Activated CD8-positive, alpha-beta memory T cell treated with anti-CD3 and anti-CD28 coated beads for 36 hours (primary cell): Measurements from ENCODE around the gene KCTD15. TPM values are rescaled to one million over a fixed set of nuclear protein-coding genes. Genes with fewer than 3 reads are reported as not detected.

Experiments used
- CTCF ChIA-PET: fragments of 350-600 bp; sonication (Branson Sonifier 250); formaldehyde crosslinking; loops from one replicate; lab custom pipeline; 2021; ENCODE audit warnings: antibody characterized with exemption; lab: Charles Lee
- POLR2A ChIA-PET: fragments of 350-600 bp; sonication (Branson Sonifier 250); formaldehyde crosslinking; loops from one replicate; lab custom pipeline; 2021; ENCODE audit warnings: antibody characterized with exemption; lab: Charles Lee
- total RNA-seq, 2 experiments: library from RNA; stranded (reverse); gene quantifications; one replicate each; pipeline ENCODE4 v1.2.3, GENCODE V29; 2021

Gene KCTD15, protein sequence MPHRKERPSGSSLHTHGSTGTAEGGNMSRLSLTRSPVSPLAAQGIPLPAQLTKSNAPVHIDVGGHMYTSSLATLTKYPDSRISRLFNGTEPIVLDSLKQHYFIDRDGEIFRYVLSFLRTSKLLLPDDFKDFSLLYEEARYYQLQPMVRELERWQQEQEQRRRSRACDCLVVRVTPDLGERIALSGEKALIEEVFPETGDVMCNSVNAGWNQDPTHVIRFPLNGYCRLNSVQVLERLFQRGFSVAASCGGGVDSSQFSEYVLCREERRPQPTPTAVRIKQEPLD
- 1 to 10 TPM; 6.4 to 7.6 TPM for total RNA-seq

DNA sequence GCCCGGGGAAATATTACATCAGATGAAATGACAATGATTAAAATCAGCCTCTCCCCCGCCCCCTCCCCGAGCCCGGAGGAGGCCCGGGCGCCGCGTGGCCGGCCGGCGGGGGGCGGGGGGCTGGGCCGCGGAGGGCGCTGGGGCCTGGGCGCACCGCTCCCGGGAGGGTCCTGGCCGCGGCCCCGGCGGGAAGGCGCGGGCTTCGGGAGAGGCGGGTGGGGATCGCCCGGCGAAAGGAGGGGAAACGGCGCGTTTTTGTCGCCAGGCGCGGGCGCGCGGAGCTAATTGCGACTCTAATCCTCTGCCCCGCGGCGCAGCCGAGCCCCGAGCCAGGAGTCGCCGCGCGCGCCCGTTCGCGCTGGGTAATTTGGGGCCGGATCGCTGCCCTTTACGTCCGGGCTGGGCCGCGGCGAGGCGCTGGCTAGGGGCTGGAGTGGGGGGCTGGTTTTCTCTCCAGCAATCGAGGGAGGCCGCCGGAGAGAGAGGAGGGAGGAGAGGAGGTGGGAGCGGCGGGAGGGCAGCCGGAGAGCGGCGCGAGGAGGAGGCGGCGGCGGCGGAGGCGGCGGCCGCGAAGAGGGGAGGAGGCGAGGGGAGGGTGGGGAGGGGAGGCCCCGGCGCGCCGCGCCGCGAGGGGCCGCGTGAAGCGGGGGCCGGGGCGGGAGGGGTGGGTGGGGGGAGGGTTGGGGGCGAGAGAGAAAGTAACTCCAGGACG lies at the start of gene KCTD15:
Gene KCTD15, plus strand, starts transcription at position 707 of the 712 bp plus-strand sequence. CDS start 3,585 bp downstream, outside the sequence.
- CTCF ChIA-PET: interaction anchor here (0.5 to 1.9 kb wide), 5 partner anchors 18 to 393 kb away, joined by 3 to 13 read pairs (median 3); no protein-coding TSS in a partner anchor
- POLR2A ChIA-PET: interaction anchor here (0.6 to 1.0 kb wide), 2 partner anchors 18 to 364 kb away, joined by 3 to 4 read pairs; no protein-coding TSS in a partner anchor

DNA sequence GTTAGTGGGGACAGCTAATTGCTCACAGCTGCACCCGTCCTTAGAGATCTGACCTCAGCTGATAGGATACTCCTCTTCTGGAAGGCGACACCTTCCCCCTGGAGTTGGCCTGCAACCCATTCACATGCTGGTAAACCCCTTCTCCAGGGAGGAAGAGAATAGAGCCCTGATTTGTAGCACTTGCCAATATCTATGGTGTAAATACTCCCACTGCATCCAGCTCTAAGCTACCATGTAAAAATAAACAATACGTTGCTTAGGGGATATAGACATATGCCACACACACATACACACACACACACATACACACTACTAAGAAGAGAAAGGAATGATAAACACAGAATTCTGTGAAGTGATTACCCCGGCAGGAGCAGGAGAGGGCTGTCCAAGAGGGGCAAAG lies 49.4 kb upstream of the KCTD15 start:
- ChIA-PET POLR2A (no interaction called here), CTCF (no interaction called here)

DNA sequence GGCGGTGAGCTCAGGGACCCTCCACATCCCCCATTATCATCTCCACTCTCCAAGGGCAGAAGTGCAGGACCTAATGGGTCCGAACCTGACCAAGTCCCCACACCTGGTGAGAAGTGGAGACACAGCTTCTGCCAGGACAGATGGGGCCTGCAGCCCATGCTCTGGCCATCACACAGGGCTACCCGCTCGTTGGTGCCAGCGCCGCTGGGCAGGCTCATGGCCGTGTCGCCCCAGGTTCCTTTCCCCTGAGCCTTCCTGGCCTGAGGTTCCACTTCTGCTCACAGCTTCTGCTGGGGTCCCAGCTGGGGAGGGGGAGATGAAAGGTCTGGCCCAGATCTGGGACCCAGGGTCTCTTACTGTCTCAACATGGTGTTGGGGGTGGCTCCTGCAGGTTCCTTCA lies 48.4 kb upstream of the KCTD15 start:
- ChIA-PET CTCF (no interaction called here), POLR2A (no interaction called here)

DNA sequence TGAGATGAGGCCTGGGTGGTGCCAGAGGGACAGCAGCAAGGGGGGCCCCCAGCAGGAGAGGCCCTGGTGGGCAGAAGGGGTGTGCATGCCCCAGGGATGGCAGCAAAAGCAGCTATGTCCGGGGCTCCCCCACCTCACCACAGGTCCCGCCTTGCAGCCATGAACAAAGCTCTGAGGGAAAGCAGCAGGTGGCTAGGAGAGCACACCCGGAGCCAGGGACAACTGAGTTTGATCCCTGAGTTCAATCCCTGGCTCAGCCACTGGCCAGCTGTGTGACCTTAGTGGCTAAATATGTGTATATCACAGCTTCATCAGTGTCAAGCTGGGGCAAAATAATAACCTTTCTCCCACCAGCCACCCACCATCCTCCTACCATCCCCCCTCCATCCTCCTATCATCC lies 47.7 kb upstream of the KCTD15 start:
- CTCF ChIA-PET: no interaction called here
- POLR2A ChIA-PET: no interaction called here

DNA sequence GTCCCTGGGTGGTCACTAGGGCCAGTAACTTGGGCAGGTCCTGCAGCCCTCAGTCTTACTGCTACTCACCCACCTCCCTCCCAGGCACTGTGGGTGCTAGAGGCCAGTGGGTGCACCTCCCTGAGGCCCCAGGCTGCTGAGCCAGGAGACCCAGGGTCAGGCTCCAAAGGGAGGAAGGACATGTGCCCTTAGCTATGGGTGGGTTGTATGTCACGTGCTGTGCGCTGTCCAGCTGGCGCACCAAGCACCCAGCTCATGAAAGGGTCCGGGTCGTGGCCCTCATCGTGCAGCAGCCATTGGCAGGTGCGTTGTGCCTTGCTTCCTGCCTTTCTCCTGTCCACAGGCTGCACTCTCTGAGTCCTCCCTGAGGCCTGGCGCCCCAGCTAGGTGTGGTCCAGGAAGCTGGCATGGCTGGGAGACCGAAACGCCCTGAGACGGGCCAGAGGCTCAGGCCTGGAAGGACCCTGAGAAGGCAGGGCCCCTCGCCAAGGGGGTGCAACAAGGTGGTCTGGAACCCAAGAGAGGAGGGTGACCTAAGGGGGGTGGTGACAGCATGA lies 47.0 kb upstream of the KCTD15 start:
- ChIA-PET POLR2A (no interaction called here), CTCF (no interaction called here)

DNA sequence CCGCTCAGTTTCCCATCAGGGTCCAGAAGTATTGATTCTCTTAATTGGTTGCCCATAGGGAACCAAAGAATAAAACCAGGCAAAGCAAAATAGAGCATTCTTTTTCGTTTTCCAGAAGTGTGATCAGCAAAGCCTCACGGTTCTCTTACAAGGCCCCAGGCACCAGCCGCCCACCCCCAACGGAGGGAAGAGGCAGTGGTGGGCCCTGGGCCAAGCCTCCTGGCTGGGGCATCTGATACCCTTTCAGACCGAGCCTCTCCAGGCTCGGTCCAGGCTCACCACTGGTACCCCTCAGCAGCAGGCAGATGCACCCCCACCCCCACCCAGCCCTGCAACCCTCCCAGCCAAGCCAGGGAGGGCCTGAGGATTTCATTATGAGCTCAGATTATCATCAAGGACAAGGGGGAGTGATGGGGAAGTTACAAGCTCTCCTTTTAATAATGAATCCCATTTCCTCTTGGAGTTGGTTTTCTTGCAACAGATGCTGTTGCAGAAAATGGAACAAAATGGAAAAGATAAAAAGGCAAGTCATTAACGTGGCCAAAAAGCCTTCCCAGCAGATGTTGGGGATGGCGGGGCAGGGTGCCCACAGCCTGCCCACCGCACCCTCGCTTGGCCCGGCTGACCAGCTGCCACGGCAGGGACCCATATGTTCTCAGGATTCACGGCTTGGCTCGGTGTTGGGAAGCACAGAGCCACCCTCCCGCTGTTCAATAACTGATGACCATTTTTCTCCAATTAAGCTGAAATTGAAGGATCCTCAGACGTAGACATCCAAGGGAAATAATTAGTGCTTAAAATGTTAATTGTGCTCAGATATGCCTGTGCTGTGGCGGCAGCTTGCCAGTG lies 45.9 kb upstream of the KCTD15 start:
- ChIA-PET POLR2A (no interaction called here), CTCF (no interaction called here)

DNA sequence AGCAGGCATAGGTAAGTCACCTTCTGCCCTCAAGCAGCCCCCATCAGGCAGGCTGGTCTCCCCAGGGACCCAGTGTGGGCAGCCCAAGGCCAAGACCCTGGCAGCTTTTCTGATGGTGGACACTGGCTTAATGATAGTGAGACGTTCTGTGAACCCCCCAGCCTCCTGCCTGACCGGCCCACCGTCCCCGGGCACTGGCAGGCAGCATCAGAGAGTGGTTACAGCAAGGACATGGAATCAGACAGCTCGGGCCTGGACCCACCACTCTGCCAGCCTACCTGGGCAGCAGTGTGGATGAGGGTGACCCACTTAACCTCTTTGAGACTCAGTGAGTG lies 45.3 kb upstream of the KCTD15 start:
- POLR2A ChIA-PET: no interaction called here
- CTCF ChIA-PET: no interaction called here

DNA sequence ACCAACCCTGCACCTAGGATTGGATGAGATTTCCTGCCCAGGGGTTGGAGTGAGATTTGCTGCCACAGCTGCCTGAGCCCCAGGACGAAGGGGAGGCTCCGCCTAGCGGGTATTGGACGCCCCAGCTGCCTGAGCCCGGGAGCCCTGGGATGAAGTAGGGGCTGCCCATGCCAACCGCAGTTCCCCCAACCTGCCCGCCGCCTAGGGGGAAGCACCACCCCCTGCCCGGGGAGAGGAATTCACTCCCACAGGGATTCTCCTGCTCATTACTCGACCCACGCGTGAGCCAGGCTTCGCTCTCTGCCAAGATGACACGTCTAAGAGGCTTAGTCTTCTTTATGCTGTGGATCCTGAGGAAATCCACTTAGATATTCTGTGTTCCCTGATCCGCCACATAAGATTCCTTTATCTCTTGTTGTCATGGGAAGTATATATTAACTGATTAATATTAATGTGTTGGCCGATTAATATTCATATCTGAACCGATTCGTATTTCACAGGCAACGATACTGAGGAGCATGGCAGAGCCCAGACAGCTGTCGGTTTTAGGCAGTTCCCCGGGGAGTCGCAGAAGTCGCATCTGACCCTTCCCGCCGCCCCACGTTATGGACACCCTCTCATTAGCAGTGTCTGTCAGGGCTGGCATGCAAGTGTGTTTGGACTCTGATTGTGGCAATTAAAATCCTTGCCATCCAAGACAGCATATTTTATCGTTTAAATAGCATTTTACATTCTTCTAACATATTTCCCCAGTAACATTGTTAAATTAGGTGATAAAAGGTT lies 44.5 kb upstream of the KCTD15 start:
- POLR2A ChIA-PET: no interaction called here
- CTCF ChIA-PET: no interaction called here

DNA sequence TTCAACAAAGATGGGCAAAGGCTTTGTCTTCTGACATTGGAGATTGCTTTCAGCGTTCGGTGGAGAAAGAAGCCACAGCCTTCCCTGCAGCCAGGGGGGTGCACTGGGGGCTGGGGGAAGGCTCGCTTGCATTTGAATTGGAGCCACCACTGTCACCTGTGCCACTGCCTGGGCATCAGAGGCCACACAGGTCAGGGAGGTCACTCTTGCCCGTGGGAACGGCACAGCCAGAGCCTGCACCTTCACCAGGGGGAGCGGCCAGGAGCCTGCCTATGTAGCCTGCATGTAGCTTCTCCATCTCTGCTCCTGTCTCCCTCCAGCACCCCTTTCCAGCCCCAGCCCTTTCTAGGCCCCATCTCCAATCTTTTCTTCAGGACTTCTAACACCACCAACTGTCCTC lies 43.7 kb upstream of the KCTD15 start:
- ChIA-PET CTCF (no interaction called here), POLR2A (no interaction called here)

DNA sequence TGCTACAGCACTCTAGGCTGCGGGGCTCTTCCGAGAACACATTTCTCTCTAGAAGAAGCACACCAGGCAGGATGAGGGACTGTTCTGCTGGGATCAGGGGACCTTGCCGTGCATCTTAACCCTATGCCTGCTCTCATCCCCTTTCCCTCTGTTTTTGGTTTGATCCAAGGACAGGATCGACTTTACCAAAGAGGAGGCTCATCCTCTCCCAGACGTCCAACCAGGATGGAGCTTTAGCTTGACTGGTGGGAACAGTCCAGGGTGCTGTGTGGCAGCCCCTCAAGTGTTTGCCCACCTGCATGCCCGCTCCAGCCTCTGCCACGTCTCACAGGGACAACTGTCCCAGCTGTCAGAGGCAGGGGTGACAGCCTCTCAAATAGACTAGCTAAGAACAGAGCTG lies 42.3 kb upstream of the KCTD15 start:
- ChIA-PET CTCF (interaction anchor here (1.3 kb wide), 1 partner anchor 23 kb away, joined by 3 read pairs; no protein-coding TSS in a partner anchor), POLR2A (no interaction called here)

DNA sequence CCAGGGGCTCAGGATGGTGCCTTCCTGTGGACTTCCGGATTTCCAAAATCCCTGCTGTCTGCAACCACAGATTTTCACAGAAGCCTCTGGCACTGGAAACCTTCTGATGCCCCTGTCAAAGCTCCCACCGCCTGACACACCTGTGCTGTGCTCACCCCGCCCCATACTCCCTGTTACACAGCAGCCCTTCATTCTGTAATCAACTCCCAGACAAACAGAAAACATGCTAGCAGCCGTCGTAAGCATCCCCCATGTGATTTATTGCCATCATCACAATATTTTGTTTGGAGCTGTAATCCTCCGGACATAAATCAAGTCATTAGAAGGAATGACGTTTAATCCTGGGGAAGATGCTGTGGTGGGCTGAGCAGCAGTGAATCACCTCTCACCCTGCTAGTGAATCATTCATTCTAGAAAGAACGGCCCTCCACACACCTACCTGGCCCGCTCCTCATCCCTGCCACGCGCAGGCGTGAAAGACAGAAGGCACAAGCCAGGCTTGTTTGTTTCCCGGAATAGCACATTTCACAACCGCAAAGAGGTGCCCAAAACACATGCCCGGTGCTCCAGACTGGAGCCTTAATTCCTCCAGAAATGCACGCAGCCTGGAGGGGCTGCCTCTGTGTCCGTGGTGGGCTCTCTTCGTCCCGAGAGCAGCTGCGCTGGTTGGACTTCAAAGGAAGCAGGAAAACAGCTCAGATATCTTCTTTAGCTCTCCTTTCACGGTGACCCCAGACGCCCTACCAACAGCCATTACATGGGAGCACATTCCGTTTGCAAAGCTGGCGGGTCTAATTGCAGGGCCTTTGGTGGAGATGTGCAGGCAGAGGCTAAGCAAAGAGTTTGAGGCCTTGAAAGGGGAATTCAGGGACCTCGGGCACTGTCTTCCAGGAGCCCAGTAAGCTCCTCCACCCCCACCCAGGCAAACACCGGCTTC lies 41.3 kb upstream of the KCTD15 start:
- CTCF ChIA-PET: interaction anchor here (1.3 kb wide), 1 partner anchor 22 kb away, joined by 3 read pairs; no protein-coding TSS in a partner anchor

DNA sequence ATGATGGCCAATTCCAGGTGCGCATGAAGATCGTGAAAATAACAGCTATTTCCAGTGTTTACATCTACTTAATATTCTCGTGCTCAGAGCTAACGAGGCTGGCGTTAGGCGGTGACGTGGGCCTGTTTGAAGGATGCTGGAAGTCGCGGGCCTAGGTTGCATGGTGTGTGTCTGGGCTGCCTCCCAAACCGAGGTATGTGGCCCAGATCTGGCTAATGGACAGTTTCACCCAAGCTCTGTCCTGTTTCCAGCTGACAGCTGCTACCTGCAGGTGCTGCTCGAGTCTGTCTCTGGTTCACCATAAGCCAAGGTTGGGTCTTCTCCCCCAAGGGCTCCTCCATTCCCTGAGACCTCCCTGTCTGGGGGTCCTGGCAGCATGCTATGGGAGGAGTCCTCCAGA lies 40.5 kb upstream of the KCTD15 start:
- POLR2A ChIA-PET: interaction anchor here (0.5 kb wide), 1 partner anchor 282 kb away, joined by 3 read pairs; no protein-coding TSS in a partner anchor
- CTCF ChIA-PET: no interaction called here

More for the DNA sequence above, 41.3 kb upstream of the KCTD15 start:
- POLR2A ChIA-PET: no interaction called here

DNA sequence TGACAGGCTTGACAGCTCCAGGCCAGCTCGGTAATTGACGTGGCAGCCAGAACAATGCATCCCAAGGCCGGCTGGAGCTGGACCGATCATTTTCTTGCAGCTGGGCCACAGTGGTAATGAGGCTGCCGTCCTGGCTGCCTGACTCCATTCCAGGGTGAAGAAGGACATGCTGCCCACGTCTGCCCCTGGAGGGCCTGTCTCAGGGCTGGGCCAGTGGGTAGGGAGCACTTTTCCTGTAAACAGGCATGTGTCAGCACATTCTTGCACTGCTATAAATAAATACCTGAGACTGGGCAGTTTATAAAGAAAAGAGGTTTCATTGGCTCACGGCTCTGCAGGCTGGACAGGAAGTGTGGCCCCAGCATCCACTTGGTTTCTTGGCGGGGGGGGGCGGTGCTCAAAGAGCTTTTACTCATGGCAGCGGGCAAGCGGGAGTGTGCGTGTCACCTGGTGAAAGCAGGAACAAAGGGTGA lies 38.1 kb upstream of the KCTD15 start:
- ChIA-PET CTCF (interaction anchor here (0.6 kb wide), 1 partner anchor 310 kb away, joined by 4 read pairs; no protein-coding TSS in a partner anchor), POLR2A (no interaction called here)

DNA sequence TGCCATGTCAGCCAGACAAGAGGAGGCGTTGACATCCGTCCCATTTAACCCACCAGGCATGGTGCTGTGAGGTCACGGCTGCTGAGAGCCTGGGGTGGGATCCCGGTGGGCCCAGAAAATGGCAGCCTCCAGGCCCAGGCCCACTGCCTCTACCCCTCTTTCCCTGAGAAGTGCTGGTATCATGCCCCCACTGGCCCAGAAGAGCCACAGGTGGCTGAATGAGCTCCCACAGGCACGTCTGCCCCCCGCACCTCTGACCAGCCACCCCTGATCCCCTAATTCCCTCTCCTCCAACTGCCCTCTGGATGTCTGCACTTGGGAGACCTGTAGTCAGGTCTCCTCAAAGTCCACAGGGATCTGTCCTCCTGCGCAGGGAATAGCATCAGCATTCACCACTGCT lies 37.3 kb upstream of the KCTD15 start:
- ChIA-PET POLR2A (no interaction called here), CTCF (no interaction called here)

DNA sequence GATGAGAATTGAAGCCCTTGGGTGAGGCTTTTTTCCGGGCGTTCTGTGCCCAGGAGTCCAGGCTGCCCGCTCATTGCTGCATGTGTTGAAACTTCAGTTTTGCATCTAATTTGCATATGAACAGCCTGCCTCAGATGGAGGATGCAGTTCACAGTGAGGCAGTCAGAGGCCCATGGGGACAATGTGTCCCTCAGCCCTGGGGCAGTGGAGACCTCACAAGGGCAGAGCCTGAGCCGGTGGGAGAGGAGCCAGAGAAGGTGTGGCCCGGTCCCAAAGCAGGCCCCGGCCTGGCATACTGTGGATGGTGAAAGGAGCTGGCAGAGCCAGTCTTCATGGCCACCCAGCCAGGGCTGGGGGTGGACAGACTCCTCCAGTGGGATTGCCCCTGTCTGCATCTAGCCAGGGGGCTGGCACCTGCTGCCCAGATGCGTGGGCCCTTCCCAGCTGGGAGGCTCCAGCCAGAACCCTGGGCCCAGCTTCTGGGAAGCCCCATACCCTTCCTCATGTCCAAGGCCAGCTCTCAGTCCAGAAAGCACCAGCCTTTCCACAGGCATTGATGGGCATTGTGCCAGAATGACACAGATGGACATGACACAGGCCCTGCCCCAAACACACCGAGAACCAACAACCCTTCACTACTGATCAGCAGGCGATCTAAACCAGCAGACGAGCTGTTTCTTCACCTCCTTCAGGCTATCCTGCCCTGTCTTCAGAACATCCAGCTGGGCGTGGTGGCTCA lies 32.9 kb upstream of the KCTD15 start:
- CTCF ChIA-PET: interaction anchor here (1.3 kb wide), 1 partner anchor 14 kb away, joined by 4 read pairs; no protein-coding TSS in a partner anchor
- POLR2A ChIA-PET: no interaction called here

DNA sequence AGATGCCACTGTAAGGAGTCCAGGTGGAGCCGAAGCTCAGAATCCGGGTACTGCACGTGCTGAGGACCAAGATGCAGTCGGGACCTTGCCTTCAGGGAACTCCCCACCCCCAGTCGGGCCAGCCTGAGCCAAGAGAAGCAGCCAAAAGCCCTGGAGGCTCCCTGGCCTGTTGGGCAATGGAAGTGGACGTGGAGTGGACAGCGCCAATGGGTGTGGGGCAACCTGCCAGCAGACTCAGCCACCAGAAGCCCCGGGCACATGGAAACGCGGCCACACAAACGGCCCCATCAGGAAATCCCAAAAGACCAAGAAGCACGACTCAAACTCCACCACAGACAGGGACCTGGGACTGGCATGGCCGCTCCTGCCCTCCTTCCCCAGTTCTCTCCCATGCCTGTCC lies 30.0 kb upstream of the KCTD15 start:
- CTCF ChIA-PET: no interaction called here
- POLR2A ChIA-PET: no interaction called here

DNA sequence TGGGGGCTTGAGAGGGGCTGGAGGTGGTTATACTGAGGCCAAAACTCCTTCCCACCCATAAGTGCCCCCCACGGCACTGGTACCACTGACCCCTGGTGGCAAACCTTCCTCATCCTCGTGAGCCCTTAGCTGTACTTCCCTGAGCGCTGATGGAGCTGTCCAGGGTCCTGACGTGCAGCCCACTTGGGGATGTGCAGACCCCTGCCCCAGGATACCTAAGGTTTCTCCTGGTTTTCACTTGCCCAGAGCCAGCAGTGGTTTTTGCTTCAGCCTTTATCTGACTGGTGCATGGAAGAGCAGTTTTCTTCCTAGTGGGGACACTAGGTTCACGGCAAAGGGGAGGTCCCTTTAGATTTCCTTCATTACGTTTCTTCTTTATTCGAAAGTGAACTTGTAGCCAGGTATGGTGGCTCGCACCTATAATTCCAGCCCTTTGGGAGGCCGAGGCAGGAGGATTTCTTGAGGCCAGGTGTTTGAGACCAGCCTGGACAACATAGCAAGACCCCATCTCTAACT lies 28.7 kb upstream of the KCTD15 start:
- POLR2A ChIA-PET: no interaction called here
- CTCF ChIA-PET: interaction anchor here (1.2 to 2.4 kb wide), 2 partner anchors 10 to 352 kb away, joined by 3 to 13 read pairs; no protein-coding TSS in a partner anchor
